Nephron (organoid): ENCODE results near the gene SPRR4.

Experiments
- H3K27ac Mint-ChIP-seq, 3 experiments: 2 replicates each; pipeline ENCODE4 v1.8.0; 2020; ENCODE audit warnings: mixed read lengths in 3 of 3, mild to moderate bottlenecking in 2 of 3, moderate library complexity in 1 of 3
- H3K27me3 Mint-ChIP-seq: 2 replicates; pipeline ENCODE4 v1.8.0; 2021; ENCODE audit warnings: low read depth, mild to moderate bottlenecking, moderate library complexity, mixed read lengths
- H3K36me3 Mint-ChIP-seq: 2 replicates; pipeline ENCODE4 v1.8.0; 2020; ENCODE audit warnings: low read depth, mixed read lengths
- H3K4me1 Mint-ChIP-seq: 2 replicates; pipeline ENCODE4 v1.8.0; 2020; ENCODE audit warnings: mixed read lengths
- H3K4me3 Mint-ChIP-seq, 3 experiments: 2 replicates each; pipeline ENCODE4 v1.8.0; 2020; ENCODE audit warnings: mild to moderate bottlenecking in 3 of 3, mixed read lengths in 3 of 3, moderate library complexity in 2 of 3
- H3K9me3 Mint-ChIP-seq: 2 replicates; pipeline ENCODE4 v1.8.0; 2020; ENCODE audit warnings: mixed read lengths
- TF ChIP-seq, protein P1 (sequence below), 3 experiments: fragments of 200-600 bp; sonication (generic); IDR thresholded peaks; one replicate each; pipeline ENCODE4 v1.5.0; 2021; ENCODE audit warnings: antibody characterized with exemption in 3 of 3; ENCODE audit not compliant: unreplicated experiment in 3 of 3

The SPRR4 gene, protein sequence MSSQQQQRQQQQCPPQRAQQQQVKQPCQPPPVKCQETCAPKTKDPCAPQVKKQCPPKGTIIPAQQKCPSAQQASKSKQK

DNA sequence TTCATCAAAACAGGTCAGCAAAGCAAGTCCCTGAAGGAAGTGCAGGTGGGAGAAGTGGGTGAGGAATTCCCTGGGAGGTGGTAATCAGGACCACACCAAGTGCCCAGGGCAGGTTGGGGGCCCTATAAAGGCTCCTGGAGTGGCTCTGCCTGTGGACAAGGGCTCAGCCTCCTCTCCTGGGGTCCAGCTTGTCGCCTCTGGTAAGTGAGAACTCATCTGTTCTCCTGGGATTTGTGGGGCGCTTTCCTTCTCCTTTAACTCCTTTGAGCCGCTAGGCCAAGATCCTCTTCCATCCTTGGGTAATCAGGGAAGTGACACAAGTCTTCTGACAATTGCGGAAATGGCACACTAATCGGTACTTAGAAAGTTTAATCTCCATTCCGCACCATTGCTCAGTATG lies at the start of gene SPRR4:
Gene SPRR4, plus strand, starts transcription at position 154 of the 400 bp plus-strand sequence. CDS start 1,243 bp downstream, outside the sequence.
- TF ChIP-seq, protein P1, sequence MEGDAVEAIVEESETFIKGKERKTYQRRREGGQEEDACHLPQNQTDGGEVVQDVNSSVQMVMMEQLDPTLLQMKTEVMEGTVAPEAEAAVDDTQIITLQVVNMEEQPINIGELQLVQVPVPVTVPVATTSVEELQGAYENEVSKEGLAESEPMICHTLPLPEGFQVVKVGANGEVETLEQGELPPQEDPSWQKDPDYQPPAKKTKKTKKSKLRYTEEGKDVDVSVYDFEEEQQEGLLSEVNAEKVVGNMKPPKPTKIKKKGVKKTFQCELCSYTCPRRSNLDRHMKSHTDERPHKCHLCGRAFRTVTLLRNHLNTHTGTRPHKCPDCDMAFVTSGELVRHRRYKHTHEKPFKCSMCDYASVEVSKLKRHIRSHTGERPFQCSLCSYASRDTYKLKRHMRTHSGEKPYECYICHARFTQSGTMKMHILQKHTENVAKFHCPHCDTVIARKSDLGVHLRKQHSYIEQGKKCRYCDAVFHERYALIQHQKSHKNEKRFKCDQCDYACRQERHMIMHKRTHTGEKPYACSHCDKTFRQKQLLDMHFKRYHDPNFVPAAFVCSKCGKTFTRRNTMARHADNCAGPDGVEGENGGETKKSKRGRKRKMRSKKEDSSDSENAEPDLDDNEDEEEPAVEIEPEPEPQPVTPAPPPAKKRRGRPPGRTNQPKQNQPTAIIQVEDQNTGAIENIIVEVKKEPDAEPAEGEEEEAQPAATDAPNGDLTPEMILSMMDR (IDR thresholded peaks at IDR 0.05; ENCODE audit: unreplicated experiment in 3 of 3): no peak
- H3K4me1 Mint-ChIP-seq: no peaks in the 10 kb centered on the region
- H3K27me3 Mint-ChIP-seq: no peaks in the 10 kb centered on the region
- H3K36me3 Mint-ChIP-seq: no peaks in the 10 kb centered on the region
- H3K4me3 Mint-ChIP-seq: no peak within 1 kb of the TSS
- H3K9me3 Mint-ChIP-seq: no peaks in the 10 kb centered on the region
- no peak within 1 kb of the TSS for H3K27ac Mint-ChIP-seq

- Mint-ChIP-seq H3K27ac (no peak overlapping the region), H3K4me3 (no peak overlapping the region), H3K9me3 (peaks cover 7% of the 10 kb centered on the region), H3K36me3 (no peaks in the 10 kb centered on the region), H3K27me3 (no peaks in the 10 kb centered on the region), H3K4me1 (no peaks in the 10 kb centered on the region)
- TF ChIP-seq, protein P1 (IDR thresholded peaks at IDR 0.05; ENCODE audit: unreplicated experiment in 3 of 3): no peak
These were observed 46.3 kb upstream of the SPRR4 start for GRCh38 chr1:152924191-152924590.

DNA sequence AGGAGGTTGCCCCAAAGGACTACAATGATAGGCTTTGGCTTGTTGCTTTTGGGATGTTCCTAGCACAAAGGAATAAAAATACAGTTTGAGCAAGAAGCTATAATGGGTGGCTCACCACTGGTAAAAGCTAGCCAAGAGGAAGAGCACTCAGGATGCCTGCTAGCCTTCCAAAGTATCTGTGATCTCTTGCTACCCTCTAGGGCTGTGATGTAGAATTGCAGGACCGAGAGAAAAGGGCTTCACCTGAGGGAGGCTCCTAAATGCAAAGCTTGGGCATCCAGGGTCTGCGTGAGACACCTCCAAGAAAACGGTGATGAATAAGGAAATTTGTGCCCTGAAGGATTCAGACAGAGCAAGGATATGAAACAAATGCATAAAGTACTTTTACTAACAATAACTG lies 44.4 kb upstream of the SPRR4 start:
- H3K36me3 Mint-ChIP-seq: no peaks in the 10 kb centered on the region
- TF ChIP-seq, protein P1 (IDR thresholded peaks at IDR 0.05; ENCODE audit: unreplicated experiment in 3 of 3): no peak
- no peaks in the 10 kb centered on the region for H3K27me3 Mint-ChIP-seq
- no peaks in the 10 kb centered on the region for H3K4me1 Mint-ChIP-seq
- peaks cover 7% of the 10 kb centered on the region for H3K9me3 Mint-ChIP-seq
- H3K27ac Mint-ChIP-seq: no peak overlapping the region
- H3K4me3 Mint-ChIP-seq: no peak overlapping the region

DNA sequence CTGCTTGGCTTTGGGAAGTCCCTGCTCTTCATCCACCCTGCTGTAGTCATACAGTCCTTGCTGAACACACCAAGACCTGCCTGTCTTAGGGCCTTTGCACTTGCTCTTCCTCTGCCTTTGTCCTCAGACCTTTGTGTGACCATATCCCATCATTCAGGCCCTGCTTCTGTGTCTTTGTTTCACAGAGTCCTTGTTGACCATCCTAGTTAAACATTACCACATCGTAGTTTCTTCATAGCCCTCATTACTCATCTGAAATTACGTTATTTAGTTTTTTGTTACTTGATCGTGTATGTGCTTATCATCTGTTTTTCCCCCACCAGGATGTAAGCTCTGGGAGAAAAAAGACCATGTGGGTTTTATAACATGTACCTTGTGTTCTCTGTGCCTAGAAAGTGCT lies 41.8 kb upstream of the SPRR4 start:
- no peaks in the 10 kb centered on the region for H3K4me1 Mint-ChIP-seq
- no peaks in the 10 kb centered on the region for H3K36me3 Mint-ChIP-seq
- H3K27ac Mint-ChIP-seq: no peak overlapping the region

GRCh38 chr1:152932170-152932811 lies 38.2 kb upstream of the SPRR4 start:
- Mint-ChIP-seq H3K36me3 (no peaks in the 10 kb centered on the region), H3K9me3 (peaks cover 3% of the 10 kb centered on the region), H3K4me3 (no peak overlapping the region), H3K4me1 (no peaks in the 10 kb centered on the region), H3K27ac (no peak overlapping the region), H3K27me3 (no peaks in the 10 kb centered on the region)
- TF ChIP-seq, protein P1 (IDR thresholded peaks at IDR 0.05; ENCODE audit: unreplicated experiment in 3 of 3): no peak

More for the DNA sequence above, 41.8 kb upstream of the SPRR4 start:
- TF ChIP-seq, protein P1 (IDR thresholded peaks at IDR 0.05; ENCODE audit: unreplicated experiment in 3 of 3): no peak
- Mint-ChIP-seq H3K27me3 (no peaks in the 10 kb centered on the region), H3K4me3 (no peak overlapping the region), H3K9me3 (peaks cover 7% of the 10 kb centered on the region)

- Mint-ChIP-seq H3K9me3 (peaks cover 3% of the 10 kb centered on the region), H3K4me3 (no peak overlapping the region), H3K36me3 (no peaks in the 10 kb centered on the region), H3K27me3 (no peaks in the 10 kb centered on the region), H3K4me1 (no peaks in the 10 kb centered on the region), H3K27ac (no peak overlapping the region)
- TF ChIP-seq, protein P1 (IDR thresholded peaks at IDR 0.05; ENCODE audit: unreplicated experiment in 3 of 3): no peak
These were observed 37.3 kb upstream of the SPRR4 start for GRCh38 chr1:152933196-152933595.
